ENCODE measurements around the gene OVCA2.

DNA sequence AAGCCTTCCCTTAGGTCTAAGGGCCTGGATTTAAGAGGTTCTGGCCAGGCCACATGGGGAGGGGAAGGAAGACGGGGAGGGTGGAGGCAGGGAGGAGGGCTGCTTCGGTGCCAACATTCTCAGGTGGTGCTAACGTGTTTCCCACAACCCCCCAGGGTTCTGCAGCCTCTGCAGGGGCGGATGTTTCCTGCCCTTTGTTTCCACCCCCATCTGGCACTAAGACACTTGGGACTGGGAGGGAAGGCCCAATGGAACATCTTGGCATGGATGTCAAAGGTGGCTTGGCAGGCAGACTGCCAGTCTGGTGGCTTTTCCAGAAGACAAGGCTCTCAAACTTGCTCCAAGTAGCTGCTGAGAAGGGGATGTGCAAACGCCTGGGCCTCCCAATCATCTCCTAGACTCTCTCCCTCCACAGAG, 25.8 kb downstream of the OVCA2 start:
- TF ChIP-seq, protein P1, sequence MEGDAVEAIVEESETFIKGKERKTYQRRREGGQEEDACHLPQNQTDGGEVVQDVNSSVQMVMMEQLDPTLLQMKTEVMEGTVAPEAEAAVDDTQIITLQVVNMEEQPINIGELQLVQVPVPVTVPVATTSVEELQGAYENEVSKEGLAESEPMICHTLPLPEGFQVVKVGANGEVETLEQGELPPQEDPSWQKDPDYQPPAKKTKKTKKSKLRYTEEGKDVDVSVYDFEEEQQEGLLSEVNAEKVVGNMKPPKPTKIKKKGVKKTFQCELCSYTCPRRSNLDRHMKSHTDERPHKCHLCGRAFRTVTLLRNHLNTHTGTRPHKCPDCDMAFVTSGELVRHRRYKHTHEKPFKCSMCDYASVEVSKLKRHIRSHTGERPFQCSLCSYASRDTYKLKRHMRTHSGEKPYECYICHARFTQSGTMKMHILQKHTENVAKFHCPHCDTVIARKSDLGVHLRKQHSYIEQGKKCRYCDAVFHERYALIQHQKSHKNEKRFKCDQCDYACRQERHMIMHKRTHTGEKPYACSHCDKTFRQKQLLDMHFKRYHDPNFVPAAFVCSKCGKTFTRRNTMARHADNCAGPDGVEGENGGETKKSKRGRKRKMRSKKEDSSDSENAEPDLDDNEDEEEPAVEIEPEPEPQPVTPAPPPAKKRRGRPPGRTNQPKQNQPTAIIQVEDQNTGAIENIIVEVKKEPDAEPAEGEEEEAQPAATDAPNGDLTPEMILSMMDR (IDR thresholded peaks at IDR 0.05; ENCODE audit: extremely low read depth in 1 of 2, insufficient read depth in 1 of 2, low read depth in 1 of 2, low read length in 2 of 2) = no peak
- TF ChIP-seq POLR2A (IDR thresholded peaks at IDR 0.05; ENCODE audit: low read depth, low read length) (no peak), EZH2 (IDR thresholded peaks at IDR 0.05; ENCODE audit: borderline replicate concordance, low read depth, low read length, severe bottlenecking) (no peak), FOS (IDR thresholded peaks at IDR 0.05; ENCODE audit: borderline replicate concordance, insufficient read depth, low read length) (no peak), JUN (IDR thresholded peaks at IDR 0.05; ENCODE audit: borderline replicate concordance, insufficient read depth, insufficient read length, low read depth) (no peak), POLR2AphosphoS5 (IDR thresholded peaks at IDR 0.05; ENCODE audit: insufficient read depth, low read depth, low read length) (no peak), MYC (IDR thresholded peaks at IDR 0.05; ENCODE audit: low read depth, low read length) (no peak), GATA2 (IDR thresholded peaks at IDR 0.05; ENCODE audit: insufficient read depth, insufficient read length, low read depth, low read length) (no peak)

Measured in endothelial cell of umbilical vein (primary cell).